HG03378 (cell line): ENCODE data around the gene FAM174B.

Experiments used
- ATAC-seq: cut with Tn5 transposase; IDR thresholded peaks from one replicate; pipeline ENCODE4 v1.9.1; 2021; ENCODE audit warnings: mild to moderate bottlenecking, moderate library complexity; ENCODE audit not compliant: unreplicated experiment

The FAM174B gene

GRCh38 chr15:92574566-92574965 lies 81.0 kb downstream of the FAM174B start:
- ATAC-seq = no peak

- ATAC-seq = no peak
Measured at GRCh38 chr15:92574161-92574560, 81.4 kb downstream of the FAM174B start.

- no peak for ATAC-seq
Measured at GRCh38 chr15:92571824-92572223, 83.8 kb downstream of the FAM174B start.

- ATAC-seq = no peak
Measured at GRCh38 chr15:92570391-92570790, 85.2 kb downstream of the FAM174B start.

GRCh38 chr15:92569778-92570177 lies 85.8 kb downstream of the FAM174B start:
- ATAC-seq = no peak
